ENCODE results near the gene ZNF775. TPM values are rescaled to one million over a fixed set of nuclear protein-coding genes. Genes with fewer than 3 reads are reported as not detected.

Gene ZNF775
- total RNA-seq, 1 donor from 2014 or later = 10.1 TPM

GRCh38 chr7:150404172-150404804 is 25.2 kb downstream of the ZNF775 start:
- Histone ChIP-seq H3K27me3 (ENCODE audit: control insufficient read depth, insufficient read depth, low read length) (no peaks in the 10 kb centered on the region), H3K36me3 (ENCODE audit: control insufficient read depth, insufficient read depth, low read length) (no peaks in the 10 kb centered on the region)

DNA sequence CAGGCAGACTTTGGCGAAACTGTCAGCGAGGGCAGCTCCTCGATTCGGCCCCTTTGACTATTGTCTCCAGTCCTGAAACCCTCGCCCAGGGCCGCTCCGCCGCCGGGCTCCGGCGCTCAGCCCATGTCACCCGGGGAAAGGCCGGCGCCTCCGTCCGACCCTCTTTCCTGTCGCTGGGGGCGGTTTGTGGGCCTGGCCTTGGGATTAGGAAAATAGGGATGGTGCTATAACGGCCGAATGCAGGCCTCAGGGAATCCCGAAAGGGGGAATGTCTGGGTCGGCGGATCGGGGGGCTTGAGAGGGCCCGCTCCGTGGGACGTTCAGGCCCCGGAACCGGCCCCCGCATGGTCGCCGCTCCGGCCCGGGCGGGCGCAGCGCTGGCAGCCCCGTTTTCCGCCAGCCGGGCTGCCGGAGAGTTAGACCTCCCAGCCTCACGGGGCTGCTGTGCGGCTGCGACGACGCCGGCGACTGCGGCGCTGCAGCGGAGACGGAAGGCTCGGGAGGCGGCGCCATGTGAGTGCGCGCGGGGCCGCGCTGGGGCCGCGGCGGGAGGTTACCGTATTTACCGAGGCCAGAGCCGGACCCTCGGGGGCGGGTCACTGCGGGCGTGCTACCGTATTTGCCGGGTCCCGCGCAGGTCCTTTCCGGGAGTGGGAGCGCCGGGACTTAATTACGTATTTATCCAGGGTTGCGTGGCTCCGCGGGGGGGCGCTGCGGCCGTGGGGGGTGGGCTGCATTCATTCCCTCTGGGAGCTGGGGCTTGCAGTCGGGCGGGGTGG is 25.9 kb downstream of the ZNF775 start:
- Histone ChIP-seq H3K27me3 (ENCODE audit: control insufficient read depth, insufficient read depth, low read length) (no peaks in the 10 kb centered on the region), H3K4me3 (ENCODE audit: low read depth, low read length) (peak overlapping the region; percentile 46), H3K36me3 (ENCODE audit: control insufficient read depth, insufficient read depth, low read length) (no peaks in the 10 kb centered on the region)
- no peak for DNase-seq (ENCODE audit: low read depth)
- TF ChIP-seq, protein P1, sequence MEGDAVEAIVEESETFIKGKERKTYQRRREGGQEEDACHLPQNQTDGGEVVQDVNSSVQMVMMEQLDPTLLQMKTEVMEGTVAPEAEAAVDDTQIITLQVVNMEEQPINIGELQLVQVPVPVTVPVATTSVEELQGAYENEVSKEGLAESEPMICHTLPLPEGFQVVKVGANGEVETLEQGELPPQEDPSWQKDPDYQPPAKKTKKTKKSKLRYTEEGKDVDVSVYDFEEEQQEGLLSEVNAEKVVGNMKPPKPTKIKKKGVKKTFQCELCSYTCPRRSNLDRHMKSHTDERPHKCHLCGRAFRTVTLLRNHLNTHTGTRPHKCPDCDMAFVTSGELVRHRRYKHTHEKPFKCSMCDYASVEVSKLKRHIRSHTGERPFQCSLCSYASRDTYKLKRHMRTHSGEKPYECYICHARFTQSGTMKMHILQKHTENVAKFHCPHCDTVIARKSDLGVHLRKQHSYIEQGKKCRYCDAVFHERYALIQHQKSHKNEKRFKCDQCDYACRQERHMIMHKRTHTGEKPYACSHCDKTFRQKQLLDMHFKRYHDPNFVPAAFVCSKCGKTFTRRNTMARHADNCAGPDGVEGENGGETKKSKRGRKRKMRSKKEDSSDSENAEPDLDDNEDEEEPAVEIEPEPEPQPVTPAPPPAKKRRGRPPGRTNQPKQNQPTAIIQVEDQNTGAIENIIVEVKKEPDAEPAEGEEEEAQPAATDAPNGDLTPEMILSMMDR (IDR thresholded peaks at IDR 0.05; ENCODE audit: insufficient read depth, low read length, poor library complexity, severe bottlenecking) = peak; percentile 18

More at GRCh38 chr7:150404172-150404804, 25.2 kb downstream of the ZNF775 start:
- no peak for DNase-seq (ENCODE audit: low read depth)
- TF ChIP-seq, protein P1 (IDR thresholded peaks at IDR 0.05; ENCODE audit: insufficient read depth, low read length, poor library complexity, severe bottlenecking) = no peak
- H3K4me3 ChIP-seq (ENCODE audit: low read depth, low read length) = peak overlapping the region; percentile 46

GRCh38 chr7:150405584-150406311 is 26.6 kb downstream of the ZNF775 start:
- DNase-seq (ENCODE audit: low read depth) = no peak
- H3K27me3 ChIP-seq (ENCODE audit: control insufficient read depth, insufficient read depth, low read length) = no peaks in the 10 kb centered on the region
- TF ChIP-seq, protein P1 (IDR thresholded peaks at IDR 0.05; ENCODE audit: insufficient read depth, low read length, poor library complexity, severe bottlenecking) = no peak
- H3K36me3 ChIP-seq (ENCODE audit: control insufficient read depth, insufficient read depth, low read length) = no peaks in the 10 kb centered on the region
- H3K4me3 ChIP-seq (ENCODE audit: low read depth, low read length) = peak overlapping the region; percentile 46

- DNase-seq (ENCODE audit: low read depth) = no peak
- TF ChIP-seq, protein P1 (IDR thresholded peaks at IDR 0.05; ENCODE audit: insufficient read depth, low read length, poor library complexity, severe bottlenecking) = no peak
- Histone ChIP-seq H3K4me3 (ENCODE audit: low read depth, low read length) (no peak overlapping the region), H3K36me3 (ENCODE audit: control insufficient read depth, insufficient read depth, low read length) (no peaks in the 10 kb centered on the region), H3K27me3 (ENCODE audit: control insufficient read depth, insufficient read depth, low read length) (no peaks in the 10 kb centered on the region)
Measured at GRCh38 chr7:150406312-150406566, 27.1 kb downstream of the ZNF775 start.

DNA sequence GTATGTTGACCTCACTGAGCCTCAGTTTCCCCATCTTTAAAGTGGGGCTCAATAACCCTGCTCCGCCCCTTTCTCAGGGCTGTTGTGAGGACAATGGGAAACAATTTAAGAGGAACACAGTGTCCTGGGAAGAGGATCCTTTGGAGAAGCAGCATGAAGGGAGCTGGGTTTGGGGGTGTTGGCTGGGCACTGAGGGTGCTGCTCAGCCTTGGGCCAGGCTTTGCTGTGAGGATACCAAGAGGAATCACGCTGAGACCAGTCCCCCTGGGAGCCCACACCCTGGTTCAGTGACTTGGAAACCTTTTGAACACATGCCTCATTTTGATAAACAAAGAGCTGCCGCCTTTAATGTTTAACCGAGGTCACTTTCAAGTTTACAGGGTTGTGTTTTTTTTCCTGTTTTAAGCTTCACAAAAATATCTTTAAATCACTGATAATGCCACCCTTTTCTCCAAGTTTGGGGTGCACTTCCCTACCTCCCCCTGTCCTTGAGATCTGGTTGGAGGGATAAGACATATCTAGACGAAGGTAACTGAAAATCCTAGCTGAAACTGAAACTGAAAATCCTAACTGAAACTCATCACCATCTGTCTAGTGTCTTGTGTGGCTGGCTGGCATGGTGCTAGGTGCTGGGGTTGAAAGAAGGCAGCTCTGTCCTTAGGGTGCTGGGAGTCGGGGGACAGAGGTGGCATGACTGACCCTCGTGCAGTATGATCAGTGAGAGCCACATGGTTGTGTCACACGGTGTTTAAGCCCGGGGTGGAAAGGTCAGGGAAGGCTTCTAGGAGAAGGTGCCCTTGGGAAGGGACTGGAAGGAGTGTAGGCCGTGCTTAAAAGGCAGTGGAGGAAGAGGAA is 27.7 kb downstream of the ZNF775 start:
- H3K27me3 ChIP-seq (ENCODE audit: control insufficient read depth, insufficient read depth, low read length) = no peaks in the 10 kb centered on the region
- TF ChIP-seq, protein P1 (IDR thresholded peaks at IDR 0.05; ENCODE audit: insufficient read depth, low read length, poor library complexity, severe bottlenecking) = no peak
- H3K36me3 ChIP-seq (ENCODE audit: control insufficient read depth, insufficient read depth, low read length) = no peaks in the 10 kb centered on the region
- no peak overlapping the region for H3K4me3 ChIP-seq (ENCODE audit: low read depth, low read length)
- no peak for DNase-seq (ENCODE audit: low read depth)
